Ovary (tissue), 3 donors: ENCODE measurements around the gene TRIP11.

Experiments
- POLR2A ChIP-seq: fragments of 450-650 bp; IDR thresholded peaks from one replicate; pipeline ENCODE4 v1.6.1; 2017; ENCODE audit warnings: antibody characterized with exemption, mild to moderate bottlenecking, moderate library complexity
- TF ChIP-seq, protein P1 (sequence below), 3 donors: fragments of 450-650 bp in 2 of 3; fragments of 200-600 bp in 1 of 3; IDR thresholded peaks; one replicate each; pipeline versions ENCODE4 v1.5.1 to v1.8.0; 2016 to 2022; ENCODE audit warnings: antibody characterized with exemption in 3 of 3, mild to moderate bottlenecking in 1 of 3
- donor health status: DM: no; HTN: no; CAD: no.

DNA sequence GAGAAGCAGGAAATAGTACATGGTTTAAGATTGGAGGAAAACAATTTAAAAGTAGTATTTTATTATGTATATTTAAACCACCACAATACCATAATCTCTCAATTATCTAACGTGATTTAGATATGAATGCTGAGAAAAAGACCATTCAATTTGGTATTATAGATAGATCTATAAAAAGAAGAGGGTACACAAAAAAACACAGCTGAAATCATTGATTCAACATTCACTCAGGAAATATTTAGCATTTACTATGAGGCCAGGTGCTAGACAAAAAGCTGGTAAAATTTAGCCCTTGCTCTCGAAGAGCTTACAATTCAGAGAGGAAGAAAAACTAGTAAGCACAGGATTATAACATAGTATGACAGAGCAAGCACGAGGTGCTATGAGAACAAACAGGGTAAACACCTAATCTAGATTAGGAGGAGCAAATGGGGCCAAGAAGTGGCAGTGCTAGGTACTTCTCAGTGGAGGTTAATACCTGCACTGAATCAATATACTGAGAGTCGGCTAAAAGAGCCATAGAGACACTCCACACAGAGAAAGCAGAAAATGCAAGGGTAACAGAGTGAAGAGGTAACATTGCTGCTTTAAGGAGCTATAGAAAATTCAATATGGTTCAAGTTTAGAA, 27.6 kb downstream of the TRIP11 start:
- TF ChIP-seq, protein P1, sequence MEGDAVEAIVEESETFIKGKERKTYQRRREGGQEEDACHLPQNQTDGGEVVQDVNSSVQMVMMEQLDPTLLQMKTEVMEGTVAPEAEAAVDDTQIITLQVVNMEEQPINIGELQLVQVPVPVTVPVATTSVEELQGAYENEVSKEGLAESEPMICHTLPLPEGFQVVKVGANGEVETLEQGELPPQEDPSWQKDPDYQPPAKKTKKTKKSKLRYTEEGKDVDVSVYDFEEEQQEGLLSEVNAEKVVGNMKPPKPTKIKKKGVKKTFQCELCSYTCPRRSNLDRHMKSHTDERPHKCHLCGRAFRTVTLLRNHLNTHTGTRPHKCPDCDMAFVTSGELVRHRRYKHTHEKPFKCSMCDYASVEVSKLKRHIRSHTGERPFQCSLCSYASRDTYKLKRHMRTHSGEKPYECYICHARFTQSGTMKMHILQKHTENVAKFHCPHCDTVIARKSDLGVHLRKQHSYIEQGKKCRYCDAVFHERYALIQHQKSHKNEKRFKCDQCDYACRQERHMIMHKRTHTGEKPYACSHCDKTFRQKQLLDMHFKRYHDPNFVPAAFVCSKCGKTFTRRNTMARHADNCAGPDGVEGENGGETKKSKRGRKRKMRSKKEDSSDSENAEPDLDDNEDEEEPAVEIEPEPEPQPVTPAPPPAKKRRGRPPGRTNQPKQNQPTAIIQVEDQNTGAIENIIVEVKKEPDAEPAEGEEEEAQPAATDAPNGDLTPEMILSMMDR (IDR thresholded peaks at IDR 0.05) = no peak
- no peak for TF ChIP-seq POLR2A
